ENCODE measurements around the gene HAP1. TPM values are rescaled to one million over a fixed set of nuclear protein-coding genes. Genes with fewer than 3 reads are reported as not detected.
A peak's percentile ranks its signal among the peaks of the same experiment; 100 is the strongest.
"Not testable (repeated sequence)": the region's sequence is repeated elsewhere in the genome, so short reads cannot be mapped to it uniquely, and the experiment has no call there.

Gene HAP1
- total RNA-seq, 1 donor from 2014 or later = 1.2 TPM

- H3K27me3 ChIP-seq = no peaks in the 10 kb centered on the region
- intact Hi-C loops (cut with DNase I) = no loop called here
- no peak overlapping the region for H3K4me3 ChIP-seq
- H3K27ac ChIP-seq = no peak overlapping the region
- no peak for DNase-seq (ENCODE audit: extremely low spot score in 2 of 2)
- peaks cover 6% of the 10 kb centered on the region for H3K4me1 ChIP-seq
- TF ChIP-seq CTCF (IDR thresholded peaks at IDR 0.05) (no peak), POLR2A (IDR thresholded peaks at IDR 0.05) (no peak), POLR2AphosphoS5 (IDR thresholded peaks at IDR 0.05; ENCODE audit: insufficient read depth in 1 of 2, low read depth in 1 of 2) (no peak)
- no peaks in the 10 kb centered on the region for H3K36me3 ChIP-seq
- H3K9me3 ChIP-seq = no peaks in the 10 kb centered on the region
Measured at GRCh38 chr17:41679740-41680425, 54.6 kb downstream of the HAP1 start.

- no peaks in the 10 kb centered on the region for H3K9me3 ChIP-seq
- peak overlapping the region; percentile 5 to 27 for H3K4me3 ChIP-seq
- intact Hi-C loops (cut with DNase I) = no loop called here
- H3K4me1 ChIP-seq = peaks cover 6% of the 10 kb centered on the region
- TF ChIP-seq POLR2AphosphoS5 (IDR thresholded peaks at IDR 0.05; ENCODE audit: insufficient read depth in 1 of 2, low read depth in 1 of 2) (peak; percentile 4 to 79), POLR2A (IDR thresholded peaks at IDR 0.05) (no peak), CTCF (IDR thresholded peaks at IDR 0.05) (no peak)
- no peak for DNase-seq (ENCODE audit: extremely low spot score in 2 of 2)
- no peaks in the 10 kb centered on the region for H3K36me3 ChIP-seq
- H3K27ac ChIP-seq = peak overlapping the region; percentile 8
- no peaks in the 10 kb centered on the region for H3K27me3 ChIP-seq
Measured at GRCh38 chr17:41678907-41679739, 55.3 kb downstream of the HAP1 start.

- intact Hi-C loops (cut with DNase I) = no loop called here
Measured at GRCh38 chr17:41678411-41678906, 56.0 kb downstream of the HAP1 start.

GRCh38 chr17:41676058-41676419 is 58.4 kb downstream of the HAP1 start:
- Histone ChIP-seq H3K36me3 (no peaks in the 10 kb centered on the region), H3K27me3 (no peaks in the 10 kb centered on the region), H3K4me1 (peaks cover 6% of the 10 kb centered on the region), H3K27ac (no peak overlapping the region), H3K4me3 (no peak overlapping the region), H3K9me3 (no peaks in the 10 kb centered on the region)
- DNase-seq (ENCODE audit: extremely low spot score in 2 of 2) = no peak
- intact Hi-C loops (cut with DNase I) = no loop called here
- no peak for TF ChIP-seq CTCF (IDR thresholded peaks at IDR 0.05)
- no peak for TF ChIP-seq POLR2AphosphoS5 (IDR thresholded peaks at IDR 0.05; ENCODE audit: insufficient read depth in 1 of 2, low read depth in 1 of 2)
- no peak for TF ChIP-seq POLR2A (IDR thresholded peaks at IDR 0.05)

More at GRCh38 chr17:41678411-41678906, 56.0 kb downstream of the HAP1 start:
- H3K4me1 ChIP-seq = peaks cover 6% of the 10 kb centered on the region
- peak in 1 of 2 donors; percentile 13 for TF ChIP-seq POLR2AphosphoS5 (IDR thresholded peaks at IDR 0.05; ENCODE audit: insufficient read depth in 1 of 2, low read depth in 1 of 2)
- no peak for TF ChIP-seq POLR2A (IDR thresholded peaks at IDR 0.05)
- peak overlapping the region; percentile 8 for H3K27ac ChIP-seq
- H3K36me3 ChIP-seq = no peaks in the 10 kb centered on the region
- H3K27me3 ChIP-seq = no peaks in the 10 kb centered on the region
- no peak for DNase-seq (ENCODE audit: extremely low spot score in 2 of 2)
- H3K4me3 ChIP-seq = peak overlapping the region; percentile 5 to 27
- H3K9me3 ChIP-seq = no peaks in the 10 kb centered on the region

DNA sequence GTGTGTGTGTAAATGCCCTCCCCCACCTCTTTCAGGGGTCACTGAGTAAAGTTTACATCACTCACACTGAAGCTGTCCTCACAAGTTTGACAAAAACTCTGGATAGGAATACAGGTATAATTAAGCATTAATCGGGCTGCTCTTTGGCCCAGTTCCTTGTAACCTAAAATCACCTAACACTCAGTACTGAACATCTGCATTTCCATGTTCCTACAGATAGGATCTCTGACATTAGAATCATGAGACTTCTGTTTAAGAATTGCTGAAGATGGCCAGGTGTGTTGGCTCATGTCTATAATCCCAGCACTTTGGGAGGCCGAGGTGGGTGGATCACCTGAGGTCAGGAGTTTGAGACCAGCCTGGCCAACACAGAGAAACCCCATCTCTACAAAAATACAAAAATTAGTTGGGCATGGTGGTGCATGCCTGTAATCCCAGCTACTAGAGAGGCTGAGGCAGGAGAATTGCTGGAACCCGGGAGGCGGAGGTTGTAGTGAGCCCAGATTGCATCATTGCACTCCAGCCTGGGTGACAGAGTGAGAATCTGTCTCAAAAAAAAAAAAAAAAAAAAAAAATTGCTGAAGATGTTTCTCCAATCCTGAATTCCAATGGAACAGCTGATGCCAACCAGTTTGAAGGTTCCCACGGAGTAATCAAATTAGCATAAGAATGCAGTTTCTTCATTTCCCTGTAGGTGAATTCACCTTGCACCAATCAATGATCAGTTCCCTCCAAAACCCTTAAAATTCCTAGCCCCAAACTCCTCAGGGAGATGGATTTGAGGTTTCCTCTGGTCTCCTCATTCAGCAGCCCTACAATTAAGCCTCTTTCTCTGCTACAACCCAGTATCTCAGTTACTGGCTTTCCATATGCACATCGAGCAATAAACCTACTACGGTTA is 59.0 kb downstream of the HAP1 start:
- H3K36me3 ChIP-seq; H3K4me3 ChIP-seq; H3K9me3 ChIP-seq; H3K27ac ChIP-seq; H3K4me1 ChIP-seq; DNase-seq (ENCODE audit: extremely low spot score in 2 of 2); H3K27me3 ChIP-seq; intact Hi-C loops (cut with DNase I): not testable (repeated sequence)

Small RNA genes within 50 kb of the gene (small RNA-seq; reads per million reads assigned to genes)
- gene RN7SL399P = not detected
- not detected for gene RNA5SP442

Other genes with a start within 250 kb of the HAP1 start
- gene KRT36, start 244.7 kb downstream of the HAP1 start, total RNA-seq = not detected
- gene KRT13, start 229.0 kb downstream of the HAP1 start, total RNA-seq = 10,968 TPM
- 931 TPM for gene KRT15, start 215.8 kb downstream of the HAP1 start, total RNA-seq
- gene KRT19, start 206.3 kb downstream of the HAP1 start, total RNA-seq = 198 TPM
- not detected for gene KRT9, start 162.6 kb downstream of the HAP1 start, total RNA-seq
- 1,546 TPM for gene KRT14, start 147.7 kb downstream of the HAP1 start, total RNA-seq
- 872 TPM for gene KRT16, start 121.9 kb downstream of the HAP1 start, total RNA-seq
- gene KRT17, start 110.1 kb downstream of the HAP1 start, total RNA-seq = 165 TPM
- gene EIF1, start 45.8 kb downstream of the HAP1 start, total RNA-seq = 204 TPM
- not detected for gene GAST, start 22.3 kb downstream of the HAP1 start, total RNA-seq
- 589 TPM for gene JUP, start 52.1 kb upstream of the HAP1 start, total RNA-seq
- gene P3H4, start 77.3 kb upstream of the HAP1 start, total RNA-seq = 11.5 TPM
- gene FKBP10, start 78.4 kb upstream of the HAP1 start, total RNA-seq = 53.5 TPM
- gene NT5C3B, start 101.6 kb upstream of the HAP1 start, total RNA-seq = 71.5 TPM
- gene KLHL10, start 103.2 kb upstream of the HAP1 start, total RNA-seq = not detected
- gene KLHL11, start 130.8 kb upstream of the HAP1 start, total RNA-seq = 15.2 TPM
- 74.9 TPM for gene ACLY, start 184.3 kb upstream of the HAP1 start, total RNA-seq
- gene ODAD4, start 196.0 kb upstream of the HAP1 start, total RNA-seq = 1.7 TPM
- 54.0 TPM for gene CNP, start 232.2 kb upstream of the HAP1 start, total RNA-seq